Chondrocyte (in vitro differentiated cells): ENCODE data around the gene VMP1. TPM values are rescaled to one million over a fixed set of nuclear protein-coding genes. Genes with fewer than 3 reads are reported as not detected.

Source experiments
- DNase-seq: peaks from one replicate; pipeline ENCODE4 v3.0.0; 2021; ENCODE audit warnings: mixed read lengths, low spot score
- H3K27ac Mint-ChIP-seq: one replicate; pipeline ENCODE4 v1.8.0; 2021; ENCODE audit warnings: mild to moderate bottlenecking, moderate library complexity, mixed read lengths; ENCODE audit not compliant: unreplicated experiment
- H3K27me3 Mint-ChIP-seq: 2 replicates; pipeline ENCODE4 v1.8.0; 2021; ENCODE audit warnings: low read depth, mixed read lengths
- H3K36me3 Mint-ChIP-seq: 2 replicates; pipeline ENCODE4 v1.8.0; 2021; ENCODE audit warnings: low read depth, mixed read lengths
- H3K4me1 Mint-ChIP-seq: 2 replicates; pipeline ENCODE4 v1.8.0; 2021; ENCODE audit warnings: low read depth, mild to moderate bottlenecking, mixed read lengths
- H3K4me3 Mint-ChIP-seq: one replicate; pipeline ENCODE4 v1.8.0; 2021; ENCODE audit warnings: mild to moderate bottlenecking, moderate library complexity, mixed read lengths; ENCODE audit not compliant: unreplicated experiment
- H3K9me3 Mint-ChIP-seq: 2 replicates; pipeline ENCODE4 v1.8.0; 2021; ENCODE audit warnings: low read depth, mixed read lengths
- total RNA-seq: library from RNA; stranded (reverse); gene quantifications from 3 replicates; pipeline ENCODE4 v1.2.1, GENCODE V29; 2021
- TF ChIP-seq, protein P1 (sequence below): fragments of 200-600 bp; sonication (generic); IDR thresholded peaks from 2 replicates; pipeline ENCODE4 v1.5.0; 2021; ENCODE audit warnings: antibody characterized with exemption, mild to moderate bottlenecking, moderate library complexity

VMP1 gene
- total RNA-seq, 1 donor from 2014 or later: 295 TPM

GRCh38 chr17:59699786-59700185 is 7.7 kb upstream of the VMP1 start:
- TF ChIP-seq, protein P1, sequence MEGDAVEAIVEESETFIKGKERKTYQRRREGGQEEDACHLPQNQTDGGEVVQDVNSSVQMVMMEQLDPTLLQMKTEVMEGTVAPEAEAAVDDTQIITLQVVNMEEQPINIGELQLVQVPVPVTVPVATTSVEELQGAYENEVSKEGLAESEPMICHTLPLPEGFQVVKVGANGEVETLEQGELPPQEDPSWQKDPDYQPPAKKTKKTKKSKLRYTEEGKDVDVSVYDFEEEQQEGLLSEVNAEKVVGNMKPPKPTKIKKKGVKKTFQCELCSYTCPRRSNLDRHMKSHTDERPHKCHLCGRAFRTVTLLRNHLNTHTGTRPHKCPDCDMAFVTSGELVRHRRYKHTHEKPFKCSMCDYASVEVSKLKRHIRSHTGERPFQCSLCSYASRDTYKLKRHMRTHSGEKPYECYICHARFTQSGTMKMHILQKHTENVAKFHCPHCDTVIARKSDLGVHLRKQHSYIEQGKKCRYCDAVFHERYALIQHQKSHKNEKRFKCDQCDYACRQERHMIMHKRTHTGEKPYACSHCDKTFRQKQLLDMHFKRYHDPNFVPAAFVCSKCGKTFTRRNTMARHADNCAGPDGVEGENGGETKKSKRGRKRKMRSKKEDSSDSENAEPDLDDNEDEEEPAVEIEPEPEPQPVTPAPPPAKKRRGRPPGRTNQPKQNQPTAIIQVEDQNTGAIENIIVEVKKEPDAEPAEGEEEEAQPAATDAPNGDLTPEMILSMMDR: no peak
- peak overlapping the region; percentile 3 for H3K27ac Mint-ChIP-seq
- peaks cover 15% of the 10 kb centered on the region for H3K4me1 Mint-ChIP-seq
- no peaks in the 10 kb centered on the region for H3K9me3 Mint-ChIP-seq
- H3K27me3 Mint-ChIP-seq: no peaks in the 10 kb centered on the region
- peaks cover 26% of the 10 kb centered on the region for H3K36me3 Mint-ChIP-seq
- H3K4me3 Mint-ChIP-seq: no peak overlapping the region
- no peak for DNase-seq

- H3K9me3 Mint-ChIP-seq: no peaks in the 10 kb centered on the region
- no peaks in the 10 kb centered on the region for H3K27me3 Mint-ChIP-seq
Observed at GRCh38 chr17:59702304-59702703, 5.2 kb upstream of the VMP1 start.

GRCh38 chr17:59707971-59708430 is 547 bp downstream of the VMP1 start:
- Mint-ChIP-seq H3K36me3 (peaks cover 2% of the 10 kb centered on the region), H3K4me1 (peaks cover 54% of the 10 kb centered on the region), H3K27ac (peak overlapping the region; percentile 99), H3K27me3 (no peaks in the 10 kb centered on the region), H3K4me3 (peak overlapping the region; percentile 98), H3K9me3 (no peaks in the 10 kb centered on the region)
- TF ChIP-seq, protein P1: no peak
- no peak for DNase-seq

More at GRCh38 chr17:59702304-59702703, 5.2 kb upstream of the VMP1 start:
- H3K36me3 Mint-ChIP-seq: peaks cover 18% of the 10 kb centered on the region
- H3K27ac Mint-ChIP-seq: no peak overlapping the region
- no peak for DNase-seq
- no peak overlapping the region for H3K4me3 Mint-ChIP-seq
- TF ChIP-seq, protein P1: no peak
- peaks cover 30% of the 10 kb centered on the region for H3K4me1 Mint-ChIP-seq

GRCh38 chr17:59711936-59712335 is 4.5 kb downstream of the VMP1 start:
- DNase-seq: no peak
- Mint-ChIP-seq H3K27ac (no peak overlapping the region), H3K4me3 (no peak overlapping the region), H3K9me3 (no peaks in the 10 kb centered on the region), H3K4me1 (peaks cover 40% of the 10 kb centered on the region), H3K27me3 (no peaks in the 10 kb centered on the region), H3K36me3 (peaks cover 2% of the 10 kb centered on the region)
- TF ChIP-seq, protein P1: no peak

DNA sequence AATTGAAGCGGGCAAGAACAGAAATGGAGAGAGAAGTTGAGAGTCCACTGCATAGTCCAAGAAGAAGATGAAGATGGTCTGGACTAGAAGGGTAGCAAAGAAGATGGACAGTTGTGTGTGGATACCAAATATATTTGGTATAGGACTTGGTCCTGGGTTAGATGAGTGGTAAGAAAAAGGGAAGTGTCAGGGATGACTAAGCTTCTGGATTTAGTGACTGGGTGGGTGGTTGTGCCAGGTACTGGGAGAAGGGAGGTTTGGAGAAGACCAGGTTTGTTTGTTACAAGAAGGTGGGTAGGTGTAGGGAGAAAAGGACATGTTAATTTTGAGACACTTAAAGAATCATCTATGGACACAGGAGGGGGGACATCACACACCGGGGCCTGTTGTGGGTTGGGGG is 5.4 kb downstream of the VMP1 start:
- TF ChIP-seq, protein P1: no peak
- Mint-ChIP-seq H3K4me1 (peaks cover 40% of the 10 kb centered on the region), H3K27me3 (no peaks in the 10 kb centered on the region), H3K36me3 (peaks cover 2% of the 10 kb centered on the region), H3K27ac (peak overlapping the region; percentile 6), H3K4me3 (no peak overlapping the region), H3K9me3 (no peaks in the 10 kb centered on the region)
- DNase-seq: no peak
